ENCODE results near the gene HMGN3. TPM values are rescaled to one million over a fixed set of nuclear protein-coding genes. Genes with fewer than 3 reads are reported as not detected.

HMGN3 gene
- total RNA-seq, 1 donor from 2014 or later, result 42.5 TPM

DNA sequence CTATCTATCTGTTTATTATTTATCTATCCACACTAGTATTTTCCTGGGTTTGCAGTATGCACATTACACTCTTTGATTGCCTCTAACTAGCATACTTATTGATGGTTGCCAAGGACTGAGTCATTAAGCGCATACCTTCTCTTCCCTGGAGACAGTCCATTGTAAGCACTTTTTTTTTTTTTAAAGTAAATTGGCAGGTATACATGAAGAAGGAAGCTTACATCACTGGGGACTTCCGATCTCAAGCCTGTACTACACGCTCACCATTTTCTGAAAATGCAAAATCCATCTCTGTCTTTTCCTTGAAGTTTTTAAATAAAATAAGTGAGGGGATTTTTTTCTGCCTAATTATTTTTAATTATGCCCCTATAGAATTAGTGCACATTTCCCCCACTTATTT lies 63.5 kb downstream of the HMGN3 start:
- Histone ChIP-seq H3K4me1 (no peaks in the 10 kb centered on the region), H3K9me3 (no peaks in the 10 kb centered on the region), H3K36me3 (no peaks in the 10 kb centered on the region), H3K4me3 (no peak overlapping the region), H3K27ac (no peak overlapping the region), H3K27me3 (no peaks in the 10 kb centered on the region)
- intact Hi-C loops (cut with DNase I), result no loop called here
- TF ChIP-seq POLR2AphosphoS5 (IDR thresholded peaks at IDR 0.05; ENCODE audit: insufficient read depth in 1 of 2, low read depth in 1 of 2) (no peak), POLR2A (IDR thresholded peaks at IDR 0.05) (no peak)
- TF ChIP-seq, protein P1, sequence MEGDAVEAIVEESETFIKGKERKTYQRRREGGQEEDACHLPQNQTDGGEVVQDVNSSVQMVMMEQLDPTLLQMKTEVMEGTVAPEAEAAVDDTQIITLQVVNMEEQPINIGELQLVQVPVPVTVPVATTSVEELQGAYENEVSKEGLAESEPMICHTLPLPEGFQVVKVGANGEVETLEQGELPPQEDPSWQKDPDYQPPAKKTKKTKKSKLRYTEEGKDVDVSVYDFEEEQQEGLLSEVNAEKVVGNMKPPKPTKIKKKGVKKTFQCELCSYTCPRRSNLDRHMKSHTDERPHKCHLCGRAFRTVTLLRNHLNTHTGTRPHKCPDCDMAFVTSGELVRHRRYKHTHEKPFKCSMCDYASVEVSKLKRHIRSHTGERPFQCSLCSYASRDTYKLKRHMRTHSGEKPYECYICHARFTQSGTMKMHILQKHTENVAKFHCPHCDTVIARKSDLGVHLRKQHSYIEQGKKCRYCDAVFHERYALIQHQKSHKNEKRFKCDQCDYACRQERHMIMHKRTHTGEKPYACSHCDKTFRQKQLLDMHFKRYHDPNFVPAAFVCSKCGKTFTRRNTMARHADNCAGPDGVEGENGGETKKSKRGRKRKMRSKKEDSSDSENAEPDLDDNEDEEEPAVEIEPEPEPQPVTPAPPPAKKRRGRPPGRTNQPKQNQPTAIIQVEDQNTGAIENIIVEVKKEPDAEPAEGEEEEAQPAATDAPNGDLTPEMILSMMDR (IDR thresholded peaks at IDR 0.05), result no peak
- no peak for DNase-seq (ENCODE audit: extremely low spot score in 2 of 2)

DNA sequence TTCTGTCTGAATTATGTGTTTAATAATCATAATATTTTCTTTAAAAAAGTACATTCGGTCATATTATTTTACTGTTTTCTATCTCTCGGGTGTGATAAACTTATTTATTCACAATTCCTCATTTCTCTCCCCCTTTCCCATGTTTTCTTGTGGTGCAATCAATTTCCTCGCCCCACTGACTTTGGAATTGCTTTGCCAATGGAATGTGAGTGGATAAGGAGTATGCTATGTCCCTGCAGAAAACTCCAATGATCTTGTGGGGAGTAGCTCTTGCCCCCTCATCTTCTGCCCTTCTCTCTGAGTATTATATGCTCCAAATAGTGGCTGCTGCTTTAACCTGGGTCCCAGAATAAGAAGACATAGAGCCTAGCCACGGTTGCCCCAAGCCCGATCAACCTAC lies 64.1 kb downstream of the HMGN3 start:
- intact Hi-C loops (cut with DNase I), result no loop called here
- no peaks in the 10 kb centered on the region for H3K9me3 ChIP-seq
- TF ChIP-seq, protein P1 (IDR thresholded peaks at IDR 0.05), result no peak
- TF ChIP-seq POLR2AphosphoS5 (IDR thresholded peaks at IDR 0.05; ENCODE audit: insufficient read depth in 1 of 2, low read depth in 1 of 2), result no peak
- TF ChIP-seq POLR2A (IDR thresholded peaks at IDR 0.05), result no peak
- DNase-seq (ENCODE audit: extremely low spot score in 2 of 2), result no peak
- H3K4me1 ChIP-seq, result no peaks in the 10 kb centered on the region
- H3K27ac ChIP-seq, result no peak overlapping the region
- H3K27me3 ChIP-seq, result no peaks in the 10 kb centered on the region
- no peak overlapping the region for H3K4me3 ChIP-seq
- no peaks in the 10 kb centered on the region for H3K36me3 ChIP-seq

DNA sequence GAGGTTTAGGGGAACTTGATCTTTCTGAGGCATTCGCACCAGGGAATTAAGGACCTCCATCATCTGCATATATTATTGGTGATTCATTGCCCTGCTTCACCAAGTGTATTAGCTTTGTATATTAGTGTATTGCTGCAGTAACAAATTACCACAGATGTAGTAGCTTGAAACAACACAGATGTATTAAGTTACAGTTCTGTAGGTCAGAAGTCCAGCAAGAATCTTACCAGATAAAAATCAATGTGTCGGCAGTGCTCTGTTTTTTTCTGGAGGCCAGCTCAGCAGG lies 65.8 kb downstream of the HMGN3 start:
- no peak for DNase-seq (ENCODE audit: extremely low spot score in 2 of 2)
- no peaks in the 10 kb centered on the region for H3K27me3 ChIP-seq
- H3K4me3 ChIP-seq, result no peak overlapping the region
- intact Hi-C loops (cut with DNase I), result no loop called here
- no peak overlapping the region for H3K27ac ChIP-seq
- no peaks in the 10 kb centered on the region for H3K9me3 ChIP-seq
- TF ChIP-seq POLR2AphosphoS5 (IDR thresholded peaks at IDR 0.05; ENCODE audit: insufficient read depth in 1 of 2, low read depth in 1 of 2) (no peak), POLR2A (IDR thresholded peaks at IDR 0.05) (no peak)
- TF ChIP-seq, protein P1 (IDR thresholded peaks at IDR 0.05), result no peak
- H3K36me3 ChIP-seq, result no peaks in the 10 kb centered on the region
- H3K4me1 ChIP-seq, result no peaks in the 10 kb centered on the region

DNA sequence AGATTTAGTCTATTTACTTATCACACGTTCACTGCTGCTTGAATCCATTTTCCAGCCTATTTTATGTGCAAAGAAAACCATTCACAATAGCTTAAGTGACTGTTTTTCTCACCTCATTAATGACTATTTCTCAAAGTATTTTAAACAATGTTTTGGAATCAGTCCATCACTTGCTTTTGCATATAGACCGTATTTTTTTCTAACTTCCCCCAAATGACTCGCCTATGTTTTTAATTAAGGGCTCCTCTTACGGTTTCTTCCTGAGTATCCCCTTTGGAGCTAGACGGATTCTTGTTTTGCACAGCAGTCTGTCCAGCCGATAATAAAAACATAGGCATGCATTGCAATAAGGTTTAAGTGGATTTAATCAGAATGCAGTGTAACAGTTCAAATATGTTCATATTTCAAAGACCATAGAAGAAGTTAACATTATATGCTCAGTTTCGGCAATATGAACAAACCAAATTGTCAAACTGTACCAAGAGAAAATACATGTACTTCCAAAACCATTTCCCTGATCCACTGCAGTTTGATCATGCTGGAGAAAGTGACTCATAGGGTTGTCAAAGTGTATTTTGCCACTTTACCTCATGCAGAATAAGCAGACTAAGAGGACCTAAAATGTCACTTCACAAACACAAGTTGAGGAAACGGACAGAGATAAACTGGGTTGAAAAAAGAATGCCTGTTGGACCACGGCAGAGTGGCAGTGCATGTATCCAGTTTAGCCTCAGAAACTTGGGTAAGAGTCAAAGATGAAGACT lies 66.4 kb downstream of the HMGN3 start:
- no peaks in the 10 kb centered on the region for H3K9me3 ChIP-seq
- intact Hi-C loops (cut with DNase I), result no loop called here
- H3K27ac ChIP-seq, result no peak overlapping the region

DNA sequence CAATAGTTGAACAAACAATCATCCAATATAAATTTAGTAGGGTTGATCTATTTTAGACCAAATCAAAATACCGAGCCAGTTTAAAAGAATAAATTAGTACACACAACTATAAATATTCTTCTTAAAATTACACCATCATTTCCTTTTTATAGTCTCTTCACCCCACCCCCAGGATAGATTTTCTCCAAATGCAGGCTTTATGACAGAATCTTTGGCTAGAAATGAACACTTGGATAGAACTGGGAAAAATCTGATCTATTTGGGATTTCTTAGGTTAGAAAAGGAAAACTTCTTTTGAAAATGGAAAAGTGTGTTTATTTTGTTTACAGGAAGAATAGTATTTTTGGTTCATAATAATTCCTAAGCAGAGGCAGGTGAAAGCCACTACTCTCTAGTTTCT lies 74.6 kb downstream of the HMGN3 start:
- TF ChIP-seq, protein P1 (IDR thresholded peaks at IDR 0.05), result no peak
- TF ChIP-seq POLR2AphosphoS5 (IDR thresholded peaks at IDR 0.05; ENCODE audit: insufficient read depth in 1 of 2, low read depth in 1 of 2), result no peak
- no peak for TF ChIP-seq POLR2A (IDR thresholded peaks at IDR 0.05)

More for the DNA sequence above, 66.4 kb downstream of the HMGN3 start:
- Histone ChIP-seq H3K4me1 (no peaks in the 10 kb centered on the region), H3K36me3 (no peaks in the 10 kb centered on the region), H3K27me3 (no peaks in the 10 kb centered on the region), H3K4me3 (no peak overlapping the region)
- no peak for DNase-seq (ENCODE audit: extremely low spot score in 2 of 2)
- TF ChIP-seq POLR2A (IDR thresholded peaks at IDR 0.05), result no peak
- TF ChIP-seq, protein P1 (IDR thresholded peaks at IDR 0.05), result no peak
- TF ChIP-seq POLR2AphosphoS5 (IDR thresholded peaks at IDR 0.05; ENCODE audit: insufficient read depth in 1 of 2, low read depth in 1 of 2), result no peak

More for the DNA sequence above, 74.6 kb downstream of the HMGN3 start:
- Histone ChIP-seq H3K9me3 (no peaks in the 10 kb centered on the region), H3K4me1 (no peaks in the 10 kb centered on the region), H3K4me3 (no peak overlapping the region), H3K36me3 (no peaks in the 10 kb centered on the region), H3K27ac (no peak overlapping the region), H3K27me3 (no peaks in the 10 kb centered on the region)
- DNase-seq (ENCODE audit: extremely low spot score in 2 of 2), result no peak
- intact Hi-C loops (cut with DNase I), result no loop called here
